IPS DF 6.9 (cell line): ENCODE data around the gene SCUBE3.

Source experiments
- DNase-seq: peaks from one replicate; pipeline ENCODE4 v3.0.0-alpha.2; 2013; ENCODE audit warnings: low read depth, low spot score
- H3K27ac ChIP-seq: one replicate; pipeline ENCODE4 v1.5.1; 2013; ENCODE audit warnings: low read length, control low read depth
- H3K27me3 ChIP-seq: 2 replicates; pipeline ENCODE4 v1.6.1; 2013; ENCODE audit warnings: mild to moderate bottlenecking, low read length; ENCODE audit not compliant: control insufficient read depth, insufficient read depth
- H3K36me3 ChIP-seq: 2 replicates; pipeline ENCODE4 v1.6.1; 2013; ENCODE audit warnings: low read length; ENCODE audit not compliant: control insufficient read depth, insufficient read depth
- H3K4me1 ChIP-seq: 2 replicates; pipeline ENCODE4 v1.6.1; 2013; ENCODE audit warnings: low read length; ENCODE audit not compliant: control insufficient read depth, insufficient read depth
- H3K4me3 ChIP-seq: 2 replicates; pipeline ENCODE4 v1.5.1; 2013; ENCODE audit warnings: mild to moderate bottlenecking, low read length
- H3K9me3 ChIP-seq: 2 replicates; pipeline ENCODE4 v1.6.1; 2013; ENCODE audit warnings: low read length, inconsistent platforms; ENCODE audit not compliant: control insufficient read depth, insufficient read depth
- WGBS: extraction: QIAGEN DNeasy Blood & Tissue Kit; methylation state at CpG from one replicate; pipeline ENCODE4 v1.1.7; 2013; ENCODE audit warnings: mixed read lengths, missing lambda C conversion rate; ENCODE audit not compliant: insufficient read length, insufficient coverage; 5-methylcytosine and 5-hydroxymethylcytosine counted together

Gene SCUBE3

DNA sequence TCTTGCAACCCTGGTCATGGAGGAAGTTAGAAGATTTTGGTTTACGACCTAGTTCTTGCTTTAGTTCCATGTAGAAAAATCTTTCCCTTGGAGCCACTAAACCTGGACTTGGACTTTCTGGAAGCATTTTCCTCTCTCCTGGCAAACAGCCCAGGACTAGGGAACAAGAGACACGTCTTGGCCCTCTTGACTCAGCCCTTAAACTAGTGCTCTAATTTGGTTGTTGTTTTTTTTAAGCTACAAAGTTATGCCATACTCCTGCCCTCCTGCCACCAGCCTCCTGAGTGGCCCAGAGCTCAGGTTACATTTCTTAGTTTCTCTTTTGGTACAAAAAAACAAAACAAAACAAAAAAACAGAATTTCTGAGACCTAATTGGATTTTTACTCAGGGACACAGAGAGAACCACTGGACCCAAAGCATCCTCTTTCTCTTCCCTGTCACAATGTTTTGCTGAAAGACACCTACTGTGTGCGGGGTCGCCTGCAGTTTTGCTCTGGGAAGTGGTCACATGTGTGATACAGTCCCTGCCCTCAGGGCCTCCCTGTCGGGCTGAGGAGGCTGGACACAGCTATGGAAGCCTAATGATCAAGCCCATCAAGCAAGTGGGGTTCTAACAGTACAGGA is 32.3 kb upstream of the SCUBE3 start:
- no CpG with 5 or more reads among the region's 5 CpGs for WGBS

DNA sequence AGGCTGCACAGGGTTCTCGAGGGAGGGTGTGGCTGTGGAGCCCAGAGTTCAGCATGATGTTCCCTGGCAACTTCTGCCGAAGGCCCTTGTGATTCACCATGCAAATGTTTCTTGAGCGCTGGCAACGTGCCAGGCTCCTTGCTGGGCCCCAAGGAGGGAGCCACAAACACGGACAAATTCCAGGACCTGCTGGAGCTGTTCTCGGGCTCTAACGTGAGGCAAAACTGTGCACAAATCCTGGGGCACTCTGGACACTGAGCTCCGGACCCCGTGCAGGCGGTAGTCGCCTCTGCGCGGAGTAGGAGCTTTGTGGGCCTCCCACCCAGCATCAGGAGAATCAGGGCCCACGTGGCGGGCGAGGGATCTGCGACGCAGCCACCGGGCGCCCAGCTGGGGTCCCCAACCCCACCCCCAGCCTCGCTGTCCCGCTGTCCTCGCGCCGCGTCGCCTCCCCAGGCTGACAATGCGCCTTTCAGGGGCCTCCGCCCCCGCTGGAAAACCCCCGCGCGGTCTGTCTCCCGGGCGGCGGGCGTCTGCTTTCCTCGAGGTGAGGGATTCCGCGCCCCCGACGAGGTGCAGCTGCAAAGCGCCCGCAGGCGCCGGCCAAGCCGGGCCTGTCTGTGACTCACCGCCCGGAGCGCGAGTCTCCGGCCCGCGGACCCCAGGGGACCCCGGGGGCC is 31.7 kb upstream of the SCUBE3 start:
- peaks cover 1% of the 10 kb centered on the region; the same call in 1 of the 2 replicates for H3K27me3 ChIP-seq
- H3K4me1 ChIP-seq, result peaks cover 6% of the 10 kb centered on the region; the same call in 1 of the 2 replicates
- DNase-seq, result no peak
- no CpG with 5 or more reads among the region's 55 CpGs for WGBS
- H3K27ac ChIP-seq, result no peak overlapping the region
- H3K4me3 ChIP-seq, result no peak overlapping the region
- H3K9me3 ChIP-seq, result no peaks in the 10 kb centered on the region
- no peaks in the 10 kb centered on the region for H3K36me3 ChIP-seq

More for the DNA sequence above, 32.3 kb upstream of the SCUBE3 start:
- H3K9me3 ChIP-seq, result no peaks in the 10 kb centered on the region
- H3K4me3 ChIP-seq, result no peak overlapping the region
- H3K36me3 ChIP-seq, result no peaks in the 10 kb centered on the region
- peaks cover 6% of the 10 kb centered on the region; the same call in 1 of the 2 replicates for H3K4me1 ChIP-seq
- H3K27me3 ChIP-seq, result peaks cover 1% of the 10 kb centered on the region; the same call in 1 of the 2 replicates
- H3K27ac ChIP-seq, result no peak overlapping the region
- DNase-seq, result no peak

DNA sequence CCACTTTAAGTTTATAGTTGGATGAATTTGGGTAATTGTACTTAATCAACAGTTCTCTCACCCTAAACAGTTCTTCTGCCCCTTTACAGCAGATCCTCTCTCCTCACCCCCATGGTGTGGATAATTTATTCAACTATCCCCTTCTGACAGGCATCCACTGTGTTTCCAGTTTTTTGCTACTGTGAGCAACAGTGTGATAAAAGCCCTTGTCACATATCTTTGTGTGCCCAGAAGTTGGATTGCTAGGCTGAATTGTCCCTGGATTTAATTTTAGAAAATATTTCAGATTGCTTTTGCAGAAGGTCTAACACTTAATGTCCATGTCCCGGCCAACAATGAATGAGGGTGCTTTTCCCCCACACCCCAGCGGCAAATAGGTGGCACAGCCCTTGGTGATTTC is 30.5 kb upstream of the SCUBE3 start:
- H3K9me3 ChIP-seq, result no peaks in the 10 kb centered on the region
- peaks cover 1% of the 10 kb centered on the region; the same call in 1 of the 2 replicates for H3K27me3 ChIP-seq
- H3K36me3 ChIP-seq, result no peaks in the 10 kb centered on the region
- DNase-seq, result no peak
- WGBS, result no CpG with 5 or more reads among the region's 2 CpGs
- H3K4me3 ChIP-seq, result no peak overlapping the region
- peaks cover 6% of the 10 kb centered on the region; the same call in 1 of the 2 replicates for H3K4me1 ChIP-seq
- no peak overlapping the region for H3K27ac ChIP-seq

DNA sequence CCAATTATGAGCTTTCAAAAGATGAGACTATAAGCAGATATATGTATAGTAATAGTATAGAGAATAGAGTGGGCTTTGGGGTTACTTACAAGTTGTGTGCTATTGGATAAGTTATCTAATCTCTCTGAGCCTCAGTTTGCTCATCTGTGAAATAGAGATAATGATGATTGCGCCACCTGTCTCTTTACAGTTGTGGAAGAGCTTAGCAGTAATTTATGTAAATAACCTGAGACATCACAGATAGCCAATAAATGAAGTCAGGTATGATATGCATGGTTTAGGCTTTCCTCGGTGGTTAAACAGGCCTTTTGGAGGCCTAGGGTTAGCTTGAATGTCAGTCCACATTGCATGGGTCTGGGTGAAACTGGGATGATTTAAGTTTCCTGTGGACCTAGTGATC is 29.8 kb upstream of the SCUBE3 start:
- Histone ChIP-seq H3K4me3 (no peak overlapping the region), H3K9me3 (no peaks in the 10 kb centered on the region), H3K27ac (no peak overlapping the region), H3K36me3 (no peaks in the 10 kb centered on the region), H3K4me1 (peaks cover 6% of the 10 kb centered on the region; the same call in 1 of the 2 replicates), H3K27me3 (peaks cover 1% of the 10 kb centered on the region; the same call in 1 of the 2 replicates)
- no CpG with 5 or more reads among the region's 2 CpGs for WGBS
- no peak for DNase-seq

DNA sequence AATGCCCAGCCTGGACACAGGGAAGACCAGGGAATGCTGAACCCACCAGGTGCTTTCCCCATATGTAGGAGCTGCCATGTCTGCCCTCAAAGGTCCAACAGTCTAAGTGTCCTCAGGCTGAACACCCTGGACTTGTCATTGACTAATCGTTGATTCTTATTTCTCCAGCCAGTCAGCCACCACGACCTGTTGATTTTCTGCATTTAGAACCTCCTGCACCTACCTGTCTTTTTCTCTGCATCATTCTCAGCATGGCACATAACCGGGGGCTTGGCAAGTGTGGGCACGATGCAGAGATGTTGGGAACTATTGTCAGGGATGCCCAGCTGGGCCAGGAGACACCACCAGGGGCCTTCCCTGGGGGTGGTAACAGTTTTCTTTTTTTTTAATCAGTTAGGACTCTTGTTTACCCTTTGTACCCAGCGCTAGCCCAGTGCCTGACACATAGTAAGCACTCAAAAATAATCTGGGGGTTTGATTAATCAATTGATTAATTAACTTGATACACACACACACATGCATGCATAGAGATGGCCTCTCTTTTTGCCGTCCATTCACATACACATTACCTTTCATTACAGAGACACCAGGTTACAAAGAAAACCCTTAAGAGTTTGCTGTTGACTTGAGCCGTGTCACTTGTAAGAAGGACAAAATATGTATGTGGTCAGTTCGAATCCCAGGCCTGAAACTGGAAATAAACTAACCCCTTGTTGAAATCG is 29.0 kb upstream of the SCUBE3 start:
- Histone ChIP-seq H3K9me3 (no peaks in the 10 kb centered on the region), H3K4me1 (peaks cover 6% of the 10 kb centered on the region; the same call in 1 of the 2 replicates), H3K36me3 (no peaks in the 10 kb centered on the region), H3K4me3 (no peak overlapping the region), H3K27ac (no peak overlapping the region), H3K27me3 (peaks cover 1% of the 10 kb centered on the region; the same call in 1 of the 2 replicates)
- DNase-seq, result no peak
- no CpG with 5 or more reads among the region's 9 CpGs for WGBS

DNA sequence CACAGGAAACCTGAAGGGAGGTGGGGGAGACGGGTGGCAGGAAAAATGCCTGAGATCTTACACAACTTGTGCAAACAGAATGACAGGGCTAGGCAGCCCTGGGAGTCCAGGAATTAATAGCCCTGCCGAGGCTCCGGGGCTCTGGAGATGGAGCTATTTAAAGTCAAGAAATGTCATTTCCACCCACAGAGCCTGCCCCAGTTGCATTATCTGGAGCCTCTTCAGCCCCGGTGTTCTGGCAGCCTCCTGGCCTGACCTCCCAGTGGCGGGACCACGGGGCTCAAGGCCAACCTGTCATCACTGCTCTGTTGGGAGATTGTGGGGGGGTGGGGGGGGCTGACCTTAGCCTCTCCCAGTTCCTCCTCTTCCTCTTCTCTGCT is 28.5 kb upstream of the SCUBE3 start:
- no peak overlapping the region for H3K4me3 ChIP-seq
- DNase-seq, result no peak
- no peaks in the 10 kb centered on the region for H3K36me3 ChIP-seq
- H3K9me3 ChIP-seq, result no peaks in the 10 kb centered on the region
- H3K27me3 ChIP-seq, result peaks cover 1% of the 10 kb centered on the region; the same call in 1 of the 2 replicates
- no peak overlapping the region for H3K27ac ChIP-seq
- WGBS, result no CpG with 5 or more reads among the region's 6 CpGs
- peaks cover 6% of the 10 kb centered on the region; the same call in 1 of the 2 replicates for H3K4me1 ChIP-seq

DNA sequence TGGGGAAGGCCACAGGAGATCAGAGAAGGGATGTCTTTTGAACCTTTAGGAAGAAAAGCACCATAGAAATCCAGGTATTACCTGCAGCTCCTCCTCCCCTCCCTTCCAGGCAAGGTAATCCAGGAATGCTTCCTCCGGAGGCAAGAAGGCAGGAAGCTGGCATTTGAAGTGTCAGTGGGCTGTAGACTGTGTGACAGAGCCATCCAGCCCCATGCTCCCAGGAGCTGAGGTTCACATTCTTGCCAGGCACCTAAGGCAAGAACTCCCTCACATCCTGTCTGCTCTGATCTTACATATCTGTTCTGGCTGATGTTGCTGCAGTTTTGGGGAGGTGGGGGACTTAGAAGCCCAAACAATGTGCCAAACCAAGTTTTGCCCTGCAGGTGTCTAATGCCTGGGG is 27.8 kb upstream of the SCUBE3 start:
- WGBS, result no CpG with 5 or more reads among the region's 1 CpG
- H3K27me3 ChIP-seq, result peaks cover 1% of the 10 kb centered on the region; the same call in 1 of the 2 replicates
- H3K27ac ChIP-seq, result no peak overlapping the region
- H3K4me1 ChIP-seq, result peaks cover 6% of the 10 kb centered on the region; the same call in 1 of the 2 replicates
- no peaks in the 10 kb centered on the region for H3K9me3 ChIP-seq
- no peaks in the 10 kb centered on the region for H3K36me3 ChIP-seq
- no peak for DNase-seq
- no peak overlapping the region for H3K4me3 ChIP-seq

DNA sequence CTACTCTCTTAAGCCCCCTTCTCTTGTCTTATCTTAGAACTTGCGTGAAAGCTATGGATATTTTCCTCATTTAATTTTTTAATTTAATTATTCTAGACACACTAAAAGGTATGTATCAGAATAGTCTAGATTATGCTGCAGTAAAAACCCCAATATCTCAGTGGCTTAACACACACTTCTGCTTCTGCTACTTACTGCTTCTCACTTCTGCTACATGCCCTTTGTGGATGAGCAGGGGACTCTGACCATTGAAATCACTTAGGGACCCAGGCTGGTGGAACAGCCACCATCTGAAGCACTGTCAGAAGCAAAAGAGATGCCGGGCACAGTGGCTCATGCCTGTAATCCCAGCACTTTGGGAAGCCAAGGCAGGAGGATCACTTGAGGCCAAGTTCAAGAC is 27.2 kb upstream of the SCUBE3 start:
- Histone ChIP-seq H3K4me1 (peaks cover 6% of the 10 kb centered on the region; the same call in 1 of the 2 replicates), H3K4me3 (no peak overlapping the region), H3K27me3 (peaks cover 1% of the 10 kb centered on the region; the same call in 1 of the 2 replicates), H3K27ac (no peak overlapping the region), H3K9me3 (no peaks in the 10 kb centered on the region), H3K36me3 (no peaks in the 10 kb centered on the region; the same call in 1 of the 2 replicates)
- no peak for DNase-seq
- no CpG with 5 or more reads among the region's 2 CpGs for WGBS

DNA sequence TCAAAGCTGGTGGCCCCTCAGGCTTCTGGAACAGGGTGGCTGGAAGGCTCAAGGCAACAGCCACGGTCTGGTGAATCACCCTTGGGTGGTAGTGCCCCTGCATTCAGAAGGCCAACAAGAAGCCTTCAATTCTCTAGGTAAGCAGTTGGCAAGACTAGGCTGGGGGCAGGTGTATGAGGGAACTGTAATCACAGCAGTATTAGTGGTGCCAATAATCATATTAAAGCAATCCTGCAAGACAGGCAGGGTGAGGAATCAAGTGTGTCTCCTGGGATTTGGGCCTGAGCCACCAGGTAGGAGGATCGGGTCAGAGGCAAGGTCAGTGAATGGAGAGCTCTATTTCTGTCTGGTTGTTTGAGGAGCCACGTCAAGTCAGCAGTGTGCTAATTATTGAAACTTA is 24.9 kb upstream of the SCUBE3 start:
- Histone ChIP-seq H3K9me3 (no peaks in the 10 kb centered on the region), H3K27ac (no peak overlapping the region), H3K4me1 (peaks cover 5% of the 10 kb centered on the region; the same call in 1 of the 2 replicates), H3K36me3 (no peaks in the 10 kb centered on the region; the same call in 1 of the 2 replicates), H3K27me3 (no peaks in the 10 kb centered on the region; the same call in 1 of the 2 replicates), H3K4me3 (no peak overlapping the region)
- WGBS, result no CpG with 5 or more reads among the region's 3 CpGs
- no peak for DNase-seq

DNA sequence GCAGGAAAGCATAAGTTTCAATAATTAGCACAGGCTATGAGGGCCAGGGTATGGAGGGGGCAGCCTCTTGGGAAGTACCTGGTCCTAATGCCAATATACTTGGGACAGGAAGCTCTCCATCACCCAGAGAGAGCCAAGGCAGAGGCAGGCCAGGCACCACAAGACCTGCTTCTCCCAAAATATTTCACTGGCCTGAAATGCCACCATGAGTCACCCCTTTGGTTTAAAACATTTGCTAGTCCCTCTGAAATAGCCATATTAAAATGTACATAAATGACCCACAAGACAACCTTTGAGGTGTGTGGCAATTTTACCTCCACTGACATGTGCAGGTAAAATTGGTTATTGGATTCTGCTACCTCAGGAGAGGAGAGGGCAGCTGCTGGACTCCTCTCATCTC is 23.4 kb upstream of the SCUBE3 start:
- no peak for DNase-seq
- H3K27me3 ChIP-seq, result no peaks in the 10 kb centered on the region; the same call in 1 of the 2 replicates
- H3K4me1 ChIP-seq, result peaks cover 6% of the 10 kb centered on the region; the same call in 1 of the 2 replicates
- H3K9me3 ChIP-seq, result no peaks in the 10 kb centered on the region
- H3K27ac ChIP-seq, result no peak overlapping the region
- H3K36me3 ChIP-seq, result no peaks in the 10 kb centered on the region; the same call in 1 of the 2 replicates
- no peak overlapping the region for H3K4me3 ChIP-seq
